ENCODE measurements around the gene AUNIP. TPM values are rescaled to one million over a fixed set of nuclear protein-coding genes. Genes with fewer than 3 reads are reported as not detected.

The AUNIP gene, protein sequence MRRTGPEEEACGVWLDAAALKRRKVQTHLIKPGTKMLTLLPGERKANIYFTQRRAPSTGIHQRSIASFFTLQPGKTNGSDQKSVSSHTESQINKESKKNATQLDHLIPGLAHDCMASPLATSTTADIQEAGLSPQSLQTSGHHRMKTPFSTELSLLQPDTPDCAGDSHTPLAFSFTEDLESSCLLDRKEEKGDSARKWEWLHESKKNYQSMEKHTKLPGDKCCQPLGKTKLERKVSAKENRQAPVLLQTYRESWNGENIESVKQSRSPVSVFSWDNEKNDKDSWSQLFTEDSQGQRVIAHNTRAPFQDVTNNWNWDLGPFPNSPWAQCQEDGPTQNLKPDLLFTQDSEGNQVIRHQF
- 12.8 and 15.8 TPM in 2 replicates for total RNA-seq (2014; rRNA removed; shearing (Covaris generic))
- 6.4 and 7.9 TPM in 2 replicates for polyA plus RNA-seq (2015; cell fraction: cytosol; rRNA removed)
- 7.2 TPM in 2 replicates for polyA plus RNA-seq (2015; cell fraction: nucleus; rRNA removed)

DNA sequence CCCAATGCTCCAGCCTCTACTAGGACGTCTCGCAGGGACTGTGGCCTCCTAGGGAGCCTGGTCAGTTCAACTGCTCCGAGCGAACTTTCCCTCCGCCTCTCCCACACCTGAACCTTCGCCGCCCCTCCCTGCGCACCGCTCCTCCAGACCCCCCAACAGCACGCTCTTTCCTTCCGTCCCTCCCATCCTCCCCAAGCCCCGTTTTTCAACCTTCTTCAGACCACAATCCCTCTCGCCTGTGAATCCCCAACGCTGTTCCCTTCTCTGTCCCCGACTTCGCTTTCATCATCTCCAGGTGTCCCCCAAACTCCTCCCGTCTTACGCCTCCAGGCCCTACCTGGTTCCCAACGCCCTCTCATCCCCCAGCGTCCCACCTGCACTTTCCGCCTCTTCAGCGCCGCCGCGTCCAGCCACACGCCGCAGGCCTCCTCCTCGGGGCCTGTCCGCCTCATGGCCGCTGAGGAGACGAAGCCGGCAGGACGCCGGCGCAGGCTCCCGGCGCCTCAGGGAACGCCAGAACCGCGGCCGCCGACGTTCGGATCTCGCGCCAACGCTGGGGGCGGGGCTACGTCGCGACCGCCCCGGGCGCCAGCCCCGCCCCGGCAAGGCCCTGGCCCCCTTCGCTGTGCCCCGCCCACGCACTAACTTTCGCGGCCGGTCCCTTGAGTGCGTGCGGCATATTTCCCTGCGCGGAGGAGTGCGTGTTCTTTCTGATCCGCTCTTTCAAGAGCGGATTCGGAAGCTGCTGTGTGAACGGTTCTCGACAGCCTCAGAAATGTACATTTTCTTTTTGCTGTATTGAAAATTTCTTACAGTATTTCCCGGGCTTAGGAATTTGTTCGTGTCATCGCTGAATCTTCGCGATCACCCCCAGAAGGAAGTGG, at the start of gene AUNIP:
Gene AUNIP (minus strand): TSS at position 552 of the 884 bp plus-strand sequence. CDS start 100 bp downstream, at position 452.
- DNase-seq (ENCODE audit: low read depth): peak; percentile 86

DNA sequence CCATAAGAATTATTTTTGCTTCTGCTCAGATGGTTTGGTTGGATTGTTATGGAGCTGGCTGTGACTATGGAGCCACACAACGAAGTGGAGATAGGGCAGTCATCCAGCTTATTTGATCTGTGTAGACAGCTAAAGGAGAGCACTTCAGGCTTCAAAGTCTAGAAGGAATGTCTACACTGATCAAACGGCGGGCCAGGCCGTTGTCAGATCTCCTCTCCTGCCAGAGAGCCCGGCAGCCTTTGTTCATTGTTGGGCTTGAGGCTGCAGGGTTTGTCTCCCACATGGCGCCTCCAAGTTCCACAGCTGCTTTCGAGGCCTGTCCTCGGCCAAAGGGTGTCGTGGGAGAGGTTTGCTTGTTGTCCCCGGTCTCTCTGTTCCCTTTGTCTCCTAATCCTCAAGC, 49.8 kb upstream of the AUNIP start:
- DNase-seq (ENCODE audit: low read depth): no peak

DNA sequence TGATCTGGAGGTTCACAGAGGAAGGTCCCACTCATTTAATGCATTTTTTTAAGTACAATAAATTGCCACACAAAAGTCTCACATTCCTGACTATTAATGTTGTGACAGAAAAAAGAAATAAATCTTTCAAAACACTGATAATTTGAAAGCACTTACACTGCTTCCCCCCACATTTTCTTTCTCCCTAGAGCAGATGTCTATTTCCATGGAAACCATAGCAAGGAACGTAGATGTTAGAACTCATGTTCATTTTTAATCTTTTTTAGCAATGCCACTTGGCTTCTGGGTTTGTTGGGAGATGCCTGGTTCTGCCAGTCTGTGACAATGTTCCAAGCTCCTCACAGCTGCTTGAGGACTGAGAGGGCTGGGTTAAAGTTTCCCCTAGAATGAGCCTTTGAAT, 48.9 kb upstream of the AUNIP start:
- DNase-seq (ENCODE audit: low read depth): no peak

DNA sequence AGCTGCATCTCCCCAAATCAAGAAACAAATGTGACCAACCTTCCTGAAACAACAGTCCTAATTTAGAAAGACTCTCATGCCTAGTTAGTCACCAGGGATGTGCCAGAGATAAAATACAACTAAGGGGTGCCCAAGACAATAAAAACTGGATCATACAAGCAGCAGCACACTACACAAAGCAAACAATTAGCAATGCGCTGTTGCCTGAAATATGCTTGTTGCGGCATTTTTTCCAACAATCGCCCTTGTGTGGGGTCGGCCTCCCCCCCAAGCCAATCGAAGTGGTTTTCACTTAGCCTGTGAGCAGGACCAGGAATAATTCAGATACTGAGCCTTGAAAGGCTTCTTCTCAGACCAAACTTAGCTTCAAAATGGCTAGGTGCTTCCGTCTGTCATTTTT, 48.3 kb upstream of the AUNIP start:
- no peak for DNase-seq (ENCODE audit: low read depth)

DNA sequence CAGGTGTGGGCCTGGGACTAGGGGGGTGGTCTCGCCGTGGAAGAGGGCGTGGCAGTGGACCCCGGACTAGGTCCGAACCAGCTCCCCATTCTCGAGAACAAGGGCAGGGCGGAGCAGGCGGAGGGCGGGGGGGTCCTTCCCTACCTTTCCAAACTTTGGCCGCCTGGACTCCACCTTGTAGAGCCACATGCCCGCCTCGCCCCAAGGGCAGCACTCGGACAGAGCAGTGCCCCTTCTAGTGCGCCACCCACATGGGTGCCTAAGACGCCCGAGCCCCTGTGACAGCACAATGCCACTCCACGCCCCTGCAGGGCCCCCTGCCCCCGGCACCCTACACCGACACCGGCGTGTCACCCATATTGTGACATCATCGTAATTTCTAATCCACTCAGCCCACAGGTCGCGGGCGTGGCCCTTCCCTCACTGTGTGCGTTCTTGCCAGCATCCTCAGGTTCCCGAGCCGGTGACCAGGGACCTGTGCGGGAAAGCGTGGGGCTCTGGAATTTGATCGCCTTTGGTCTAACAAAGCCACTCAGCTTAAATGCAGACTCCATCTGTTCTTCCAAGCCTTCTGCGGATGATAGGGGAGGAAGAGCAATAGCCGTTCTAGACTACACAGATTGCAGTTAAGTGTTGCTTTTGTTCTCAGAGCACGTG, 47.5 kb upstream of the AUNIP start:
- no peak for DNase-seq (ENCODE audit: low read depth)

DNA sequence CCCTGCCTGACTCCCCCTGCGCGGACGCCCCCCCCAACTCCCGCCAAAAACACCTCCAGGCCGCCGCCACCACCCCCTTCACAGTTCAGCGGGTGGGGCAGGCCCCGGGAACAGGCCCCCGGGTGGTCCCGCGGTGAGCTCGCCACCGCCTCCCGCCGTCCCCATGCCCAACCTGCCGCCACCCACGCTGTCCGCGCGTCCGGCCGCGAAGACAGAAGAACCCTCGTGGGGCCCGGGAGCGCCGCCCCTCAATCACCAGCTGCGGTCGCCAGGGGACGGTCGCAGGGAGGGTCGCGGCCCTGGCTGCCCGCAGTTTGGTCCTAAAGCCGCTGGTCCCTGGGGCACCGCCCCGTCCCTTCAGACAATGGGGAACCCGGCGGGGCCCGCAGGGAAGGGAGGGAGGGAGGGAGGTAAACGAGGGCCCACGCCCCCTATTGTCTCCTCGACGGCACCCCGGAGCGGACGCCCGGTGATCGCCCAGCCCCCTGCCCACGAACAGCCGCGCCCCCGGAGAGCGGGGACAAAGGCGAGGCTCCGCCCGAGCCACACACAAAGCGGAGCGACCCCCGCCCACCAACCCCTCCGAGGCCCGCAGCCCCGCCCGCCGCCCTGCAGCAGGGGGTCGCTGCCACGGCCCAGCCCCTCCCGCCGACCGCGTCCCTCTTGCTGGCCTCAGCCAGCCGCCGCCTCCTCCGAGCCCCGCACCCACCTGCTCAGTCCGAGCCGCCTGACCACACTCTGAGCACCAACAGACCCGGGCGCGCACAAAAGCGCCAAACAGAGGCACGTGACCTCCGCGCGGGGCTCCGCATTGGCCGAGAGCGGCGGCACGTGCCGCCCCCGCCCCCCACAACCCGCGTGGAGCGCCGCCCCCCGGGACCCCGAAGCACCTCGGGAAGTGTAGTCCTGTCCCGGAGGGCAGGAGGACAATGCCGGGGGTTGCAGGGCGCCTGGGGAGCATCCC, 46.7 kb upstream of the AUNIP start, which contains the start of gene STMN1:
Gene STMN1 (minus strand): TSS at position 740 of the 964 bp plus-strand sequence. CDS start 1,743 bp downstream, outside the sequence.
- peak; percentile 90 for DNase-seq (ENCODE audit: low read depth)

DNA sequence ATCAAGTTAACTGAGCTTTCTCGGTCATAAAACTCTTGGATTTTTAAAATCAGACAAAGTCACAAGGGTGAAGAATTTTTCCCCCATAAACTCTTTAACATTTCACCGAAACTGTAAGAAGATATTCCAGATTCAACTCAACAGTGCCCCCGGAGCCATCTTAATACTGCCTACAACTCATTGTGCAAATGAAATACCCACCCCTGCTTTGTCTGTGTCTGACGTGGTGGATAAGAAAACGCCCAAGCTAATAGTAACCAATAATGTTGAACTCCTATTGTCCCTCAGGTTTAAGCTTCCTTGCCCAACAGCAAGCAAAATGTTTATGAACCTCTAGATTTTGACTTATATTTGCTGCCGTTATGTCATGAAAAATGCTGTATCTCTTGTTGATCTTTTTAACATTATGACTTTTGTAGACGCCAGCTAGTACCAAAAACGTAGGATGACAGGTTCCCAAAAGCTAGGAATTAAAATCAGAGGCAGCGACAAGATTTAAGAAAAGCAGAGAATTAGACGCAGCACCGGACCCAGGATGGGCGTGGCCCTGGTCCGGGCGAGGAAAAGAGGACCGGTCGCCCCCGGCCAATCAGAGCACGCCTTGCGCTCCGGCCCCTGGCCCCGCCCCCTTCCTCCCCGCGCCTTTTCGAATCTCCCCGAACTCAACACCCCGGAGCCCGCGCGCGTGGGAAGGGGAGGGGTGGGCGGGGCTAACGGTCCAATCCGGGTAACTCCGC, 45.9 kb upstream of the AUNIP start:
- peak; percentile 81 for DNase-seq (ENCODE audit: low read depth)

DNA sequence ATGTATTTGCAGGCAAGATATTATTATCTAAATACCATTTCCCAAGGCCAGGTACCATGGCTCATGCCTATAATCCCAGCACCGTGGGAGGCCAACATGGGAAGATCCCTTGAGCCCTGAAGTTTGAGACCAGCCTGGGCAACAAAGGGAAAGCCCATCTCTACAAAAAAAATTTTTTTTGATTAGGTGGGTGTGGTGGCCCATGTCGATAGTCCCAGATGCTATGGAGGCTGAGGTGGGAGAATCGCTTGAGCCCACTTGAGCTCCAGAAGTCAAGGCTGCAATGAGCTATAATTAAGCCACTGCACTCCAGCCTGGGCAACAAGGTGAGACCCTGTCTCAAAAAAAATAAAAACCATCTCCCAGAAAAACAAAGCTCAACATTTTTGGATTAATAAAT, 44.7 kb upstream of the AUNIP start:
- no peak for DNase-seq (ENCODE audit: low read depth)

DNA sequence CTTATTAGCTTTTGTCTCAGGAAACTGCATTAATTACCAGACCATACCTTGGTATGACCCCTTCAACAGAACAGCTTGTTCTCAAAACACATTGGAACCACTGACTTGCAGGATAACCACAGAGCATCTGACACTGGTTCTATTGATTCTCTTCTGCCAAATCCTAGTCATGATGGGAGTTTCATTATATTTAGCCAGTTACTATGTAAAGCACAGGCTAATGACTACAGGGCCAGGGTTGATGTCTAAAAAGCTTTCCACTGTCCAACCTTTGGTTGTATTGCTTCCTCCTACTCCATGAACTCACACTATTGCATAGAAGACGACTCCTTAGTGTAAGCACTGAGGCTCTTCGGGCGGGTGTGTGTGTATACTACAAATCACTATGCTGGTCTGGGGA, 43.2 kb upstream of the AUNIP start:
- no peak for DNase-seq (ENCODE audit: low read depth)

DNA sequence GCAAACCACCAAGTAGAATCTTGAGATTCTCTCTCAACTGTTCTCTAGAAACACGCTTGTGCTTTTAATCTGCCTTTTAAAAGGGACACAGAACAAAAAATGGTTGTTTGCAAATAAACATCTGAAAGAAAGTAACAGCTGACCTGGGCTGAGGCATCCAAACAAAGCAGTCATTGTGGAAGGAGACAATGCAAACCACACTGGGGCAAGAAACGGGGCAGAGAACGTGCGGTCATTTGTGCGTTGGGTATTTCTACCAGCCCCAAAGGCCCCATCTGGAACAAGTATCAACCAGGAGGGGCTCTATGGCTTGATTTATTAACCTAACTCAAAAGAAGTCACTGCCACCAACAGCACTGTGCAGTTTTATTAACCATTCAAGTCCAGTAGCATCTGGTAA, 41.0 kb upstream of the AUNIP start:
- DNase-seq (ENCODE audit: low read depth): no peak

DNA sequence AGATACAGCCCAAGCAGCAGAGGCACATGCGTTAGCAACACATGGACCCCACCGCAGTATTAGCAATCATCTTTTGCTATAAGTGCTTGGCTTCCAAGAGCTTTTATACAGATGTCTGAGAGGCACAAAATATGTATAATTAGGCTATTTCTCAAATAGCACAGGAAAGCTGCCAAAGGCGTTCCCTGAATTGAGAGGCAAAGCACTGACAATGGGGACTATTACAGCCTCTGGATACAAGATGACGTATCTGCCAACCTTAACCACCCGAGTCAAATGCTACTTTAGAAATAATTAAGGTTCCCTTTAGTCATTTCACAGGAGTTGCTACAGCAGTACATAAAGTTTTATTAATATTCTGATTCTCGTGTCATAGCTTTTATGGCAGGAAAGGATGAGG, 40.5 kb upstream of the AUNIP start:
- no peak for DNase-seq (ENCODE audit: low read depth)

DNA sequence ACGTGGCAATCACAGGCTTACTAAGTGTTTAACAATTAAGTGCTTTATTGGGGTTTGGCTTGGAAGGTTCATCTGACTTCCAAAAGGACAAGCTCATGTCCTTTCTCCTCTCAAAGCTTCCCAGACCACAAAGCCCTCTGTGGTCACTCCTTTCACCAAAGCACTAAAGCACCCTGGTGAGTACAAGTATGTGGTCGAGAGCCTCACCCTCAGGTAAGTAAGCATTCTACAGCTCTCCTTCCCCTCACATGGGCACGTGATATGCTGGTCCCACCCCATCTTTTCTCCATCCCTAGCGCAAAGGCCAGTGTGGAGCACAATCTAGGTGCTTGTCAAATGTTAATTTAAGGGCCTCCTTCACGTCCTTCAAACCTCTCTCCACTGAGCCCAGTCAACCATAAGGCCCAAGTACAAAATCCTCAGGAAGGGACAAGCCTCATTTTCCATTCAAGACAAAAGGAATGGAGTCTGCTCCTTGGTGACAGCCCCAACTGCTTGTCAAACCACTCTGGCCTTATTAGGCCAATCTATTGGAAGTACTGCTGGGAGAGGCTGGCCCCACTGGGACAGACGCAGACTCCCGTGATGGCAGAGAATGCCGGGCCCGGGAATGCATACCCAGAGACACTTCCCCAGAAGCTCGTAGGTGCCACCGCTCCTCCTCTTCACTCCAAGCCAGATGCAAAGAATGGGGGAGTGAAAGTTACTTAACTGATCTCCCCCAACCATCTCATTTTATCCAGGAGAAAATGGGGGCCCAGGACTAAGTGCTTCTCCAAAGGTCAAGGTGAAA, 39.2 kb upstream of the AUNIP start:
- no peak for DNase-seq (ENCODE audit: low read depth)

DNA sequence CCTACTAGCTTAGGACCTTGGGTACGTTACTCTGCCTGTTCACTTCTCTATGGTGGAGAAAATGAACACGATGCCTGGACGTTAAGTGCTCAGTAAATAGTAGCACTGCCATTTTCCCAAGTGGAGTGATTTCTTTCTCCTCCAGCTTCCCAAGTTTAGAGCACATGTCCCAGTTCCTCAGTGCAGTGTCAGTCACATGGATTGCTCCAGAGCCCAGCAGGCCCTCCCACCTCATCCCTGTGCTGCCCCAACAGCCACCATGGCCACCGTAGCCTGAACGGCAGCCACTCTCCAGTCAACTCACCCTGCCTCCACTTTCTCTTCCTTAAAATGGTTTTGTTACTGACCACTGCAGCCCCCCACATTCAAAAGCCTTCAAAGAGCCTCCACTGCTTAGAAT, 38.5 kb upstream of the AUNIP start:
- no peak for DNase-seq (ENCODE audit: low read depth)

DNA sequence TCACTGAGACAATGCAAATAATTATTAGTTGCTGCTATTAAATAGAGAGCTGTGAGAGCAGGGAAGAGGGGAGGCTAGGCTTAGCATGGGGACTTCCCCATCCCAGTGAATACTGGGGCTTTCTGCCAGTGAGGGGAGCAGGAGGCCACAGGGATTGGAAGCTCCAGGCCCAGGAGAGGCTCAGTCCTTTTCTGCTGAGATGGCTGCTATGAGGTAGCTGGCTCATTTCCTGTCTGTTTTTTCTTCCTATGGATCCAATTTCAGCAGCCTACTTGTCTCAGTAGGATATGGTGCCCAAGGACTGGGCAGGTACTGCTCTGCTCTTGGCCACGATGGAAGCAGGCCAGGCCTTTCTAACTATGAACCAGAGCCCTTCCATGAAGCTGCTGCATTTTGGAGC, 37.0 kb upstream of the AUNIP start:
- DNase-seq (ENCODE audit: low read depth): peak; percentile 80

DNA sequence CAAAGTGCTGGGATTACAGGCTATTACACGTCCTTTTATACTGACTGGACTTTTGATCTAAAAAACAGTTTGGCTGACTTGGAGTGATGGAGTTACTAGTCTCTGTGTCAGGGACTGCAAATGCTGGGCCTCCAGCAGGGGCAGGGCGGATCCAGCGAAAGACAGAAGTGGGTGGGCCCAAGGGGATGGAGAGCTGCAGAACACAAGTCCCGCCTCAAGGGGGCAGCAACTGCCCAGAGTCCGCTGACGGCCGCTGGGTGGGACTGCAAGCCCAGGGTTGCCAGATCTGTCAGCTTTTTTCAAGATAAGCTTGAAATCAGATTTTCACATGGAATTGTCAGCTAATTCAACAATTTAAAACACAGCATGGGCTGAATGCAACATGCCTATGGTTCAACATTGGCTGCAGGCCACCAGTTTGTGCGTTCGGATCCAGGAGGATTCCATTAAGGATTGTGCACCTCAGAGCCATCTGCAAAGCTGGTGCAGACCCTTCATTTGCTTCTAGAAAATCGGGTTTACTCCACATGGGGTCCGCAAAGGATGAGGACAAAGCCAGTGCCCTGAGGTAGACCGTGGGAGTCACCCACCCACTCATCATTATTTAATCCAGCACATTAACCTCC, 36.2 kb upstream of the AUNIP start:
- DNase-seq (ENCODE audit: low read depth): peak; percentile 91

DNA sequence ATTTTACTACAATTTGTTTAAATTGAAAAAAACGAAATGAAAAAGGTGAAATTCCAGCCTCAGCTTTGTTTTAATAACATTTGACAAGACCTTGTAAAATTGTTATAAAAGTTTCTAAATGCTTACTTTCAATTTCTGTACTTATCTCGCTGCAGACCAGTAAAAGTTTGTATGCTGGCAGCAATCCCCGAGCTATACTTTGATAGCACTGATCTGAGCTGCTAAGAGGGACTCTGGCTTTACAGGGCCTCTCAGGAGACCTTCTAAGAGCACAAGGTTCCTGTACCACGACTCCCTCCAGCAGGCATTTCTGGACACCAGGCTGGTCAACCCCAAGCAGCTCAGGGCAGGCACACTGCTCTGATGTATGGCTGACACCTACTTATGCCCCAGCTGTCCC, 33.9 kb upstream of the AUNIP start:
- DNase-seq (ENCODE audit: low read depth): no peak

DNA sequence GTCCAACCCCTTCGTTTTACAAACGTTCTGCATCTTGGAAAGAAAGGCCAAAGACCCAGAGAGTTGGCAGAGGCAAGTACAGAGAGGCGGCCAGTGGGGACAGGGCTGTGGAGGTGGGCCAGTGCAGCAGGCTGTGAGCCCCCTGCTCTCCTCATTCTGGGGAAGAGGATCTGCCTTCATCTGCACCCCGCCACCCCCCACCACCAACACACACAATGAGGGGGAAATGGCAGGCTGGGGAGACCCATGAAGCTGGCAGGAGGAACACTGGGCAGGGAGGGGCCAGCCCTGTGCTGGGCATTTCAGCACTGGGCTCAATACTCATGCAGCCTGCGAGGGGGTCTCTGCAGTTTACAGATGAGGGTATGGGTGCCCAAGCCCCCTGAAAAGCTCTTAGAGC, 32.3 kb upstream of the AUNIP start:
- no peak for DNase-seq (ENCODE audit: low read depth)

DNA sequence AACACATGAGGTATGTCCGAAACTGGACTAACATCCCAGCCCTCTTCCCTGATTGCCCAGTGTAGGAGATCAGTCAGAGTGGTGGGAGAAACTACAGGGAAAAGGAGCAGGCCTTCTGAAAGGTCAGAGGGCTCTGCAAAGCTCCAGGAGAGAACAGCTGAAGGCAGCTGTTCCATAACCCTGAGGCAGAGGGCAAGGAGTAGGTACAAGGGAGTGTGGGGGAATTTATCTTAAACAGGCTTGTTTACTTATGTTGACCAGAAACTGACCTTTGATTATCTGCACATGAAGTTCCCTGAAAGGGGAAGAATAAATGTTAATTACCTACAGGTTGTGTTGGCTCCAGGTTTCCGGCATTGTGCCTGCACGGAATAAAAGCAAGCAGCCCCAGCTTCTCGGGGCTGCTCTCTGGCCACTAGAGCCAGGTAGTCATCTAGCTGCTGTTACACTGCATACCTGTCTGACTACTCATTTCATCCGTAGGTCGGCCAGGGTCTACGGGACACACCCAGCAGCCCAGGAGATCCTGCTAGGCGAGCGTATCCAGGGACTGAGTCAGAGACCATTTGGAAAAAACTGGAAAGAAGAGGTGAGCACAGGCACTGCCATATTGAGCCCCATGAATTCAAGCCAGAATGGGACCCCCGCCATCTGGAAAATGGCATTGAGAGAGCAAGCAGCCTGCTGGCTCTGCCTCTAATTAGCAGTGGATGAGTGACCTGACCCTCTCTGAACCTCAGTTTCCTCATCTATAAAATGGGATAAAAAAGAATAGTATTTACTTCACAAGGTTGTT, 31.2 kb upstream of the AUNIP start:
- peak; percentile 65 for DNase-seq (ENCODE audit: low read depth)

All from HT1080 (cell line).